Coronary artery (tissue), 2 donors: ENCODE measurements around the gene SETBP1.
A peak's percentile ranks its signal among the peaks of the same experiment; 100 is the strongest.

Source experiments
- DNase-seq: peaks from one replicate; pipeline ENCODE4 v3.0.0-alpha.2; 2017; ENCODE audit warnings: low spot score
- H3K27ac ChIP-seq, 2 donors: fragments of 200-600 bp; sonication (generic); one replicate each; pipeline ENCODE4 v1.5.1; 2016 to 2019
- H3K4me3 ChIP-seq: fragments of 200-600 bp; sonication (generic); 2 replicates; pipeline ENCODE4 v1.5.1; 2016; ENCODE audit warnings: mild to moderate bottlenecking, moderate library complexity
- TF ChIP-seq, protein P1 (sequence below): fragments of 200-600 bp; sonication (generic); IDR thresholded peaks from one replicate; pipeline ENCODE4 v1.5.1; 2019; ENCODE audit warnings: antibody characterized with exemption

Gene SETBP1

DNA sequence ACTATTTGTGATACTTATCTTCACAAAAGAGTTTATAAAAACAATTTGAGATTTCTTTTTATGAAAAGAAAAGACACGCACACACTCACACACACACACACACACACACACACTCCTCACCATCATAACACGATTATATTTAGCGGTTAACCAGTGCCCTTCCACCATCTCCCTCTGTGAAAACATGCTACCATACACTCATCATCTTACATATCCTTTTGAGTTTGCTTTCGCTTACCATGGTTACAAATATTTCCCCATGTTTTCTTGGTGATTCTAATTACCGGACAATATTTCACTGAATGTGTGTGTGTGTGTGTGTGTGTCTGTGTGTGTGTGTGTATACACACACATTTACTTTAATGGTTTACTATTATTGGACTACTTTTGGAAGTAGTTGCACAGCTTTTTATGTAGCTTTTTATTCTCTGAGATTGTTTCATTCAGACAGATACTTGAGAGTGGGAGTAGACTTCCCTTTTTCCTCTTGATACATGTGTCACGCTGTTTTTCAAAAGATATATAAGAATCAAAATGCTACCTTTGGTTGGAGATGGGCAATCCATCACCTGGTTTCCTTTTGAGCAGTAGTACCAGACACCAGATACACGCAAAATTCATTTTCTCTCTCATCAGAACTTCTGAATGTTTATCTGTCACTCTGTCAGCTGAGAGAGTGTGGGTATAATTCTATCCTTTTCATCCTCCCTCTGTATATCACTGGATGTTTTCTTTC, 138.1 kb downstream of the SETBP1 start:
- DNase-seq: no peak
- TF ChIP-seq, protein P1, sequence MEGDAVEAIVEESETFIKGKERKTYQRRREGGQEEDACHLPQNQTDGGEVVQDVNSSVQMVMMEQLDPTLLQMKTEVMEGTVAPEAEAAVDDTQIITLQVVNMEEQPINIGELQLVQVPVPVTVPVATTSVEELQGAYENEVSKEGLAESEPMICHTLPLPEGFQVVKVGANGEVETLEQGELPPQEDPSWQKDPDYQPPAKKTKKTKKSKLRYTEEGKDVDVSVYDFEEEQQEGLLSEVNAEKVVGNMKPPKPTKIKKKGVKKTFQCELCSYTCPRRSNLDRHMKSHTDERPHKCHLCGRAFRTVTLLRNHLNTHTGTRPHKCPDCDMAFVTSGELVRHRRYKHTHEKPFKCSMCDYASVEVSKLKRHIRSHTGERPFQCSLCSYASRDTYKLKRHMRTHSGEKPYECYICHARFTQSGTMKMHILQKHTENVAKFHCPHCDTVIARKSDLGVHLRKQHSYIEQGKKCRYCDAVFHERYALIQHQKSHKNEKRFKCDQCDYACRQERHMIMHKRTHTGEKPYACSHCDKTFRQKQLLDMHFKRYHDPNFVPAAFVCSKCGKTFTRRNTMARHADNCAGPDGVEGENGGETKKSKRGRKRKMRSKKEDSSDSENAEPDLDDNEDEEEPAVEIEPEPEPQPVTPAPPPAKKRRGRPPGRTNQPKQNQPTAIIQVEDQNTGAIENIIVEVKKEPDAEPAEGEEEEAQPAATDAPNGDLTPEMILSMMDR: no peak
- Histone ChIP-seq H3K4me3 (no peak overlapping the region), H3K27ac (peak overlapping the region in 1 of 2 donors; percentile 10)

DNA sequence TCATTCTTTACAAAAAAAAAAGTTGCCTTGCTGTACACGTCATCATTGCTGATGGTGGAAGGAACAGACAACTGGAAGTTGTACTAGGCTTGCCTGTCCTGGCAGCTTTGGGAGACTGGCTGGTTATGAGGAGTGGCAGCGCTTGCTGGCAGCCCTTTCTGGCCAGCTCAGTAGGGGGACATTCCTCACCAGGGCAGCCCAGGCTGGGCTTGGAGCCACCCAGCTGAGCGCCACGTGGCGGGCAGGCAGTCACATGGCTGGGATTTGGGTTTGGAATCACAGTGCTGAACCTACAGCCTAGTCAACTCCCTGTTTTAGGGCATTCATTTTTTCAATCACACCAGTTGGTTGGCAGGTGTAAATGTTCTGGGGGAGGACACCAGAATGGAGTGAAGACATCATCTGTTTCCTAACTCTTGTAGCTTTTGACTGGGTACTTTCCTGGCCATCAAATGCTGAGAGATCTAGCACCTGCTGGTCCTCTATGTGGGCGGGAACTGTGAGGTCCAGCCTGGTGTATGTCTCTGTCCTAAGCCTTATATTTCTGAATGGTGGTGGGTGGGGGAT, 139.3 kb downstream of the SETBP1 start:
- TF ChIP-seq, protein P1: no peak
- H3K27ac ChIP-seq: peak overlapping the region; percentile 15
- peak; percentile 80 for DNase-seq
- H3K4me3 ChIP-seq: no peak overlapping the region

DNA sequence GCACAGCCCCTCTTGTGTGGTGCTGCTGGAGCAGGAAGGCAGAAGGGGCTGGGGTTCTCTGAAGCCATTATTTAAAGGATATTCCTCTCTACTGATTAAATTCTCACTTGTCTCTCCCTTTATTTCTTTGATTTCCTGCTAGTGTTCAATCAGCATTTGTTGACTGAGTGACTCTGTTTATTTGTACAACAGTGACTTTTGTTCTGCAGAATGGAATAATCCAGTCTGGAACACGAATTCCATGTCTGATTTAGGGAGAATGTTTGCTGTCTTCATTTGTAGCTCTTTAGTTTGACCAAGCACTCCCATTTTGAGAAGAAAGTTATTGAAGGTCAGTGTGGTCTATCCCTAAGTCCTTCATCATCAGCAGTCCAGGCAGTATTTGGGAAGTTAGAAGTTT, 141.2 kb downstream of the SETBP1 start:
- TF ChIP-seq, protein P1: no peak
- H3K27ac ChIP-seq: no peak overlapping the region
- no peak for DNase-seq
- H3K4me3 ChIP-seq: no peak overlapping the region

DNA sequence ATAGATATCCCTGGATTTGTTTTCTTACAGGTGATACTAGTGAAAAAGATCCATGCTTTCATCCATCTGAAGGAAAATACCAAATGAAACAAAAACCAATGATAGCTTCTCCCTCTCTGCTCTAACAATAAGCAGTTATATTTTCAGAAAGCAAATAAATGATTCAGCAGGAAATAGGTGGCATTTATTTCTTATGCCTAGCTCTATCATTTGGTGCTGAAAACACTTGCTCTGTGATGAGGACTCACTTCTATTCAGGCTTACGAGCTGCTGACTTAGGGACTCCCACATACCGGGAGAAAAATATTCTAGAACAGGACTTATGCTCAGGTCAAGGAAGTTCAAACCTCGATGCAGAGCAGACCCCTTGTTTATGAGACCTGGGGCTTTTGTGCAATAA, 142.6 kb downstream of the SETBP1 start:
- Histone ChIP-seq H3K4me3 (no peak overlapping the region), H3K27ac (no peak overlapping the region)
- TF ChIP-seq, protein P1: no peak
- DNase-seq: no peak

DNA sequence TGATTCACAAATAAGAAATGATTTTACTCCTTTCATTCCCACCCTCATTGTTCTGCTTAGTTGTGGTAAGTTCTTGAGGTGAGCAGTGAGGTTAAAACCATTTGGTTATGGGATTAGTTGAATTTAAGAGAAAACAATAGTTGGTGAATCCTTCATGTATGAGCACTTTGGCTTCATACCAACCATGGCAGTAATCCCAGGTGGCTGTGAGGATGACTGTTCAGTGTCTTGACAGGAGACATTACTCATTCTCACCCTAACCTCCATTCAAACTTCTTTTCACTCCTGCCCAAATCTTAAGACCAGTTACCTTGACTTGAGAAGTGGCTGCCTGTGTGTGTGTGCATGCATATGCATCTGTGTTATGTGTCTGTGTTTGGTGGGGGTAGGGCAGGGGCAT, 143.1 kb downstream of the SETBP1 start:
- H3K4me3 ChIP-seq: no peak overlapping the region
- TF ChIP-seq, protein P1: no peak
- no peak overlapping the region for H3K27ac ChIP-seq
- no peak for DNase-seq

DNA sequence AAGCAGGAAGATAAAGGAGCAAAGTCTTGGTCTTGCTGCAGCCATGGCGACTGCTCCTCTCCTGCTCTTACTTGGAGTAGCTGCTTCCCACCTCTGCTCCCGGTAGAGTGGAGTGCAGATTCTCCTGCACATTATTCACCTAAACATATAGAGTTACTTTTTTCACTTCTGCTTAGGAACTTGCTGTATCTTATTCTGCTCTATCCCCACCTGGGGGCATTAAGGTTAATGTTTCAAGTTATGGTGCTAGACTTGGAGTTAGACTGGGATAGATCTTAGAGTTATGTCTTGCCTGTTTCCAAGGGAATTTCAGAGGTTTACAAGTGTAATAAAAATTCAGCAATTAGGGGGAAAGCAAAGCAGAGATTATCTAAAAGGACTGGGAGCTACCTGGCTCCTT, 144.2 kb downstream of the SETBP1 start:
- H3K4me3 ChIP-seq: no peak overlapping the region
- TF ChIP-seq, protein P1: no peak
- H3K27ac ChIP-seq: no peak overlapping the region
- no peak for DNase-seq
